Fibroblast of skin of back (primary cell): ENCODE measurements around the gene IL12B.
"Not testable (repeated sequence)": the region's sequence is repeated elsewhere in the genome, so short reads cannot be mapped to it uniquely, and the experiment has no call there.

Experiments
- DNase-seq: peaks from one replicate; pipeline ENCODE4 v3.0.0-alpha.2; 2013

The IL12B gene

GRCh38 chr5:159290741-159291140, 39.5 kb downstream of the IL12B start:
- no peak for DNase-seq

GRCh38 chr5:159286420-159287035, 43.8 kb downstream of the IL12B start:
- peak; percentile 37 for DNase-seq

- no peak for DNase-seq
These were observed 55.6 kb downstream of the IL12B start for GRCh38 chr5:159274676-159275075.

DNA sequence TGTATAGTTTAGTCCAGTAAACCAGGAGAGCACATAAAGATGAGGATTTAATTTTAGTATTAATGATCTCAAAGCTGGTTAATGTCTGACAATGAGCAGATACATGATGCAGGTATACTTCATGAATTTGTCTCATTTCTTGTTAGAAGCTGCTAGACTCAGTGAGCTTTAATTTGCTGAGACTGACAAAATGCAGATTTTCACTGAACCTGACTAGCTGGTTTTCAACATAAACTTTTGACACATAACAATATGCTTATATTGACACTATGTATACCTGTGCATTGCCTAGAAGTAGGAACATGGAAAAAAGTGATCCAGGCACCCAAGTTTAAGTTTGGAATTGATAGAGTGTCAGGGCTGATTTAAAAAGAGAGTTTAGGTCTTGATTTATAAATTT, 56.4 kb downstream of the IL12B start:
- no peak for DNase-seq

GRCh38 chr5:159269723-159270122, 60.6 kb downstream of the IL12B start:
- DNase-seq = no peak

DNA sequence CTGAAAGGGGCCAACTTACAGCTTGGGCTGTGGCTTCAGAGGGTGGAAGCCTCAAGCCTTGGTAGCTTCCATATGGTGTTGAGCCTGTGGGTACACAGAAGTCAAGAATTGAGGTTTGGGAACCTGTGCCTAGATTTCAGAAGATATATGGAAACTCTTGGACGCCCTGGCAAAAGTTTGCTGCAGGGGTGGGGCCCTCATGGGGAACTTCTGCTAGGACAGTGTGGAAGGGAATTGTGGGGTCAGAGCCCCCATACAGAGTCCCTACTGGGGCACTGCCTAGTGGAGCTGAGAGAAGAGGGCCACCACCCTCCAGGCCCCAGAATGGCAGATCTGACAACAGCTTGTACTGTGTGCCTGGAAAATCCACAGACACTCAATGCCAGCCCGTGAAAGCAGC, 63.5 kb downstream of the IL12B start:
- not testable (repeated sequence) for DNase-seq
